Heart left ventricle (tissue), 16 donors: Measurements from ENCODE around the gene KRABD2.

ENCODE experiments used
- ATAC-seq, 4 donors: fragments of 200-7000 bp; cut with Tn5 transposase; one replicate each; pipeline ENCODE4 v1.9.1; 2020 to 2022; ENCODE audit warnings: moderate library complexity in 4 of 4, mild to moderate bottlenecking in 3 of 4, moderate number of reproducible peaks in 1 of 4
- DNase-seq, 5 donors: peaks; one replicate each; pipeline ENCODE4 v3.0.0-alpha.2; 2020
- H3K27ac ChIP-seq, 12 donors: fragments of 200-600 bp; sonication (generic) in 4 of 12; one replicate each; pipeline versions ENCODE4 v1.5.0 to v1.8.0; 2016 to 2022; ENCODE audit warnings: mild to moderate bottlenecking in 2 of 12
- H3K27me3 ChIP-seq, 9 donors: fragments of 200-600 bp; sonication (generic) in 2 of 9; one replicate each; pipeline versions ENCODE4 v1.5.1 to v1.8.0; 2016 to 2022; ENCODE audit warnings: mild to moderate bottlenecking in 3 of 9
- H3K36me3 ChIP-seq, 9 donors: fragments of 200-600 bp; sonication (generic) in 2 of 9; one replicate each; pipeline versions ENCODE4 v1.5.0 to v1.8.0; 2018 to 2022; ENCODE audit warnings: mild to moderate bottlenecking in 2 of 9
- H3K4me1 ChIP-seq, 12 donors: fragments of 200-600 bp; sonication (generic) in 4 of 12; one replicate each; pipeline versions ENCODE4 v1.5.0 to v1.8.0; 2016 to 2022; ENCODE audit warnings: mild to moderate bottlenecking in 3 of 12
- H3K4me3 ChIP-seq, 12 donors: fragments of 200-600 bp; sonication (generic) in 4 of 12; one replicate each; pipeline versions ENCODE4 v1.5.0 to v1.8.0; 2017 to 2022; ENCODE audit warnings: mild to moderate bottlenecking in 9 of 12, moderate library complexity in 4 of 12
- H3K9me3 ChIP-seq, 12 donors: fragments of 200-600 bp; sonication (generic) in 4 of 12; one replicate each; pipeline versions ENCODE4 v1.5.0 to v1.8.0; 2016 to 2022; ENCODE audit warnings: mild to moderate bottlenecking in 1 of 12
- CTCF ChIP-seq, 12 donors: fragments of 200-600 bp; sonication (generic) in 4 of 12; IDR thresholded peaks; one replicate each; pipeline versions ENCODE4 v1.5.0 to v1.8.0; 2018 to 2022; ENCODE audit warnings: antibody characterized with exemption in 12 of 12, mild to moderate bottlenecking in 5 of 12
- POLR2A ChIP-seq, 2 donors: fragments of 450-650 bp; IDR thresholded peaks; one replicate each; pipeline ENCODE4 v1.6.1; 2017; ENCODE audit warnings: antibody characterized with exemption in 2 of 2, mild to moderate bottlenecking in 2 of 2, moderate library complexity in 2 of 2
- WGBS, 4 donors: extraction: QIAGEN DNeasy Blood & Tissue Kit in 2 of 4; methylation state at CpG; one replicate each; pipeline versions ENCODE4 v1.1.5 to v1.1.7; 2013 to 2018; 5-methylcytosine and 5-hydroxymethylcytosine counted together
- intact Hi-C, 10 donors: fragments of 100-400 bp; cut with DNase I; formaldehyde crosslinking; loops; one replicate each; pipeline versions ENCODE4 v1.11.1 to v1.14.2; 2022
- donor health status: ischemic (EF 13 %, LVEDD 7.1; RV severe dilation, severe dysfunction).
- donor health status: healthy with polysubstance abuse.
- donor health status: DM: no; HTN: yes; CAD: no.
- donor health status: DM: no; HTN: no; CAD: no.
- donor health status: ischemic (EF 25% LVEDD 6.9; RV normal size, moderate dysfunction).
- donor health status: ischemic (EF 25% LVEDD 5.7; RV mildly dilated, moderate dysfunction).
- donor health status: healthy.
- donor health status: DM: yes; HTN: yes; CAD: no.
- donor health status: ischemic (EF 35%, LVEDD 5.7; RV mildly dilated, moderate dysfunction).
- donor health status: nonischemic (EF 11% LVEDD 7.7; RV severe dilation, severe dysfunction).
- donor health status: DM: yes; HTN: yes; CAD: no.
- donor health status: PGD.
- donor health status: ischemic (EF 29% LVEDD 5.4; RV normal size, mild dysfunction).
- donor health status: nonischemic (EF 23%, LVEDD 6.1; RV moderate dilation, normal function).

KRABD2 gene

GRCh38 chr17:8419305-8419704 lies 42.8 kb upstream of the KRABD2 start:
- peaks cover 0 to 6% (median 0%) of the 10 kb centered on the region in 12 donors for H3K9me3 ChIP-seq
- TF ChIP-seq POLR2A (IDR thresholded peaks at IDR 0.05) (no peak), CTCF (IDR thresholded peaks at IDR 0.05) (no peak)
- ATAC-seq (no peak), DNase-seq (no peak)
- peak overlapping the region in 1 of 12 donors; percentile 63 for H3K27ac ChIP-seq
- peaks cover 0 to 33% (median 12%) of the 10 kb centered on the region in 12 donors for H3K4me1 ChIP-seq
- intact Hi-C loops, result loop anchor here in 4 of 10 donors (10.0 kb wide), 3 partner anchors 55 to 475 kb away; no protein-coding TSS in a partner anchor
- WGBS, 4 donors, result 63 to 81% (median 72%) methylated on average over 1 of the region's 1 CpG
- no peaks in the 10 kb centered on the region for H3K27me3 ChIP-seq
- H3K4me3 ChIP-seq, result no peak overlapping the region
- H3K36me3 ChIP-seq, result no peaks in the 10 kb centered on the region

GRCh38 chr17:8418471-8418870 lies 42.0 kb upstream of the KRABD2 start:
- Histone ChIP-seq H3K4me1 (peaks cover 0 to 33% (median 12%) of the 10 kb centered on the region in 12 donors), H3K27ac (peak overlapping the region in 1 of 12 donors; percentile 48), H3K36me3 (no peaks in the 10 kb centered on the region), H3K27me3 (no peaks in the 10 kb centered on the region), H3K9me3 (peaks cover 0 to 6% (median 0%) of the 10 kb centered on the region in 12 donors), H3K4me3 (no peak overlapping the region)
- ATAC-seq (no peak), DNase-seq (no peak)
- intact Hi-C loops, result loop anchor here in 4 of 10 donors (10.0 kb wide), 3 partner anchors 56 to 476 kb away; no protein-coding TSS in a partner anchor
- 64 to 70% (median 67%) methylated on average over 1 of the region's 1 CpG for WGBS, 4 donors
- TF ChIP-seq POLR2A (IDR thresholded peaks at IDR 0.05) (no peak), CTCF (IDR thresholded peaks at IDR 0.05) (no peak)

GRCh38 chr17:8417806-8418205 lies 41.3 kb upstream of the KRABD2 start:
- 80 to 92% (median 86%) methylated on average over 4 of the region's 4 CpGs for WGBS, 4 donors
- H3K4me3 ChIP-seq, result no peak overlapping the region
- intact Hi-C loops, result loop anchor here in 4 of 10 donors (10.0 kb wide), 3 partner anchors 57 to 477 kb away; no protein-coding TSS in a partner anchor
- no peaks in the 10 kb centered on the region for H3K36me3 ChIP-seq
- no peak for DNase-seq
- no peaks in the 10 kb centered on the region for H3K27me3 ChIP-seq
- ATAC-seq, result no peak
- H3K27ac ChIP-seq, result peak overlapping the region in 1 of 12 donors; percentile 48
- TF ChIP-seq POLR2A (IDR thresholded peaks at IDR 0.05), result no peak
- TF ChIP-seq CTCF (IDR thresholded peaks at IDR 0.05), result no peak
- peaks cover 0 to 6% (median 0%) of the 10 kb centered on the region in 12 donors for H3K9me3 ChIP-seq
- H3K4me1 ChIP-seq, result peaks cover 0 to 33% (median 12%) of the 10 kb centered on the region in 12 donors

- no peak for DNase-seq
- TF ChIP-seq POLR2A (IDR thresholded peaks at IDR 0.05), result no peak
- no peak for TF ChIP-seq CTCF (IDR thresholded peaks at IDR 0.05)
- no peak overlapping the region for H3K4me3 ChIP-seq
- no peak for ATAC-seq
- peaks cover 0 to 17% (median 2%) of the 10 kb centered on the region in 12 donors for H3K4me1 ChIP-seq
- H3K27ac ChIP-seq, result no peak overlapping the region
- H3K9me3 ChIP-seq, result no peaks in the 10 kb centered on the region
- H3K27me3 ChIP-seq, result no peaks in the 10 kb centered on the region
- intact Hi-C loops, result loop anchor here in 8 of 10 donors (5.0 to 10.0 kb wide), 7 partner anchors 53 to 481 kb away; no protein-coding TSS in a partner anchor
- no peaks in the 10 kb centered on the region for H3K36me3 ChIP-seq
Measured at GRCh38 chr17:8413938-8414337, 37.4 kb upstream of the KRABD2 start.
